HL-60 (cell line): Measurements from ENCODE around the gene SLC35E3.
"Not testable (repeated sequence)": the region's sequence is repeated elsewhere in the genome, so short reads cannot be mapped to it uniquely, and the experiment has no call there.

Source experiments
- DNase-seq, 2 experiments: peaks; one replicate each; pipeline ENCODE4 v3.0.0-alpha.2; 2010 to 2020; ENCODE audit warnings: low read depth in 1 of 2, low spot score in 1 of 2
- H3K27ac ChIP-seq: fragments of 250-450 bp; sonication (Bioruptor Pico); replicated peaks from 2 replicates; pipeline ENCODE4 v1.5.1; 2020; ENCODE audit warnings: mild to moderate bottlenecking, moderate library complexity
- H3K27me3 ChIP-seq: fragments of 250-450 bp; sonication (Bioruptor Pico); 2 replicates; pipeline ENCODE4 v1.5.1; 2021; ENCODE audit warnings: mild to moderate bottlenecking, moderate library complexity; ENCODE audit not compliant: insufficient read depth, poor library complexity, severe bottlenecking
- H3K4me3 ChIP-seq: replicated peaks from 2 replicates; pipeline ENCODE4 v1.5.1; 2011; ENCODE audit warnings: mild to moderate bottlenecking, control low read depth, low read length; ENCODE audit not compliant: insufficient read depth
- GABPA ChIP-seq: IDR thresholded peaks from 2 replicates; pipeline ENCODE4 v1.6.1; 2012; ENCODE audit warnings: low read depth
- POLR2AphosphoS5 ChIP-seq: IDR thresholded peaks from 2 replicates; pipeline ENCODE4 v1.6.1; 2012; ENCODE audit warnings: low read depth
- SPI1 ChIP-seq: IDR thresholded peaks from 2 replicates; pipeline ENCODE4 v1.6.1; 2012; ENCODE audit warnings: low read depth, mild to moderate bottlenecking, borderline replicate concordance
- TF ChIP-seq, protein P1 (sequence below): IDR thresholded peaks from one replicate; pipeline ENCODE4 v1.5.1; 2011; ENCODE audit warnings: low read length, control low read depth, inconsistent platforms; ENCODE audit not compliant: insufficient read depth
- TF ChIP-seq, protein P2 (sequence below): IDR thresholded peaks from 2 replicates; pipeline ENCODE4 v1.6.1; 2012; ENCODE audit warnings: low read depth; ENCODE audit not compliant: insufficient replicate concordance

The SLC35E3 gene

DNA sequence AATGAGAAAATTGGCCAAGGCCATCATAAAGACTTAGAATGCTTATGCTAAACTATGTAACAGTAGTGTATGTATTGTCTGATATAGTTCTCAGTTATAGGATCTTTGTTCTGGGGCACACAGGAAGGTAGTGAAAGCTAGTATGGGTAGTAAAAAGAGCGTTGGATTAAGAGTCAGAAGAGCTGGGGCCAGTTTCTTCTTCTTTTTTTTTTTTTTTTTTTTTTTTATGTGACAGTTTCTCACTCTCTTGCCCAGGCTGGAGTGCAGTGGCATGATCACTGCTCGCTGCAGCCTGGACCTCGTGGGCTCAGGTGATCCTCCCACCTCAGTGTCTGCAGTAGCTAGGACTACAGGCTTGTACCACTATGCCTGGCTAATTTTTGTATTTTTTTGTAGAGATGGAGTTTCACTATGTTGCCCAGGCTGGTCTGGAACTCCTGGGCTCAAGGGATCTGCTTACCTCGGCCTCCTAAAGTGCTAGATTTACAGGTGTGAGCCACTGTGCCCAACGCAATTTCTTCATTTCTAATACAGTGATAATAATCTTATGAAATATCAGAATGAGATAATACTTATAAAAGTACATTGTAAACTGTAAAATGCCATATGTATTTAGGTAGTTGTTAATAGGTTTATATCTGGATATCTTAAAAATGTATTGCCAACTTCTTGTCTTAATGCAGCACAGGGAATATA is 69.4 kb downstream of the SLC35E3 start:
- Histone ChIP-seq H3K27me3 (no peaks in the 10 kb centered on the region), H3K4me3 (no peak overlapping the region), H3K27ac (no peak overlapping the region)
- no peak for DNase-seq
- TF ChIP-seq, protein P1, sequence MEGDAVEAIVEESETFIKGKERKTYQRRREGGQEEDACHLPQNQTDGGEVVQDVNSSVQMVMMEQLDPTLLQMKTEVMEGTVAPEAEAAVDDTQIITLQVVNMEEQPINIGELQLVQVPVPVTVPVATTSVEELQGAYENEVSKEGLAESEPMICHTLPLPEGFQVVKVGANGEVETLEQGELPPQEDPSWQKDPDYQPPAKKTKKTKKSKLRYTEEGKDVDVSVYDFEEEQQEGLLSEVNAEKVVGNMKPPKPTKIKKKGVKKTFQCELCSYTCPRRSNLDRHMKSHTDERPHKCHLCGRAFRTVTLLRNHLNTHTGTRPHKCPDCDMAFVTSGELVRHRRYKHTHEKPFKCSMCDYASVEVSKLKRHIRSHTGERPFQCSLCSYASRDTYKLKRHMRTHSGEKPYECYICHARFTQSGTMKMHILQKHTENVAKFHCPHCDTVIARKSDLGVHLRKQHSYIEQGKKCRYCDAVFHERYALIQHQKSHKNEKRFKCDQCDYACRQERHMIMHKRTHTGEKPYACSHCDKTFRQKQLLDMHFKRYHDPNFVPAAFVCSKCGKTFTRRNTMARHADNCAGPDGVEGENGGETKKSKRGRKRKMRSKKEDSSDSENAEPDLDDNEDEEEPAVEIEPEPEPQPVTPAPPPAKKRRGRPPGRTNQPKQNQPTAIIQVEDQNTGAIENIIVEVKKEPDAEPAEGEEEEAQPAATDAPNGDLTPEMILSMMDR, result no peak
- TF ChIP-seq SPI1 (no peak), GABPA (no peak), POLR2AphosphoS5 (no peak)
- TF ChIP-seq, protein P2, sequence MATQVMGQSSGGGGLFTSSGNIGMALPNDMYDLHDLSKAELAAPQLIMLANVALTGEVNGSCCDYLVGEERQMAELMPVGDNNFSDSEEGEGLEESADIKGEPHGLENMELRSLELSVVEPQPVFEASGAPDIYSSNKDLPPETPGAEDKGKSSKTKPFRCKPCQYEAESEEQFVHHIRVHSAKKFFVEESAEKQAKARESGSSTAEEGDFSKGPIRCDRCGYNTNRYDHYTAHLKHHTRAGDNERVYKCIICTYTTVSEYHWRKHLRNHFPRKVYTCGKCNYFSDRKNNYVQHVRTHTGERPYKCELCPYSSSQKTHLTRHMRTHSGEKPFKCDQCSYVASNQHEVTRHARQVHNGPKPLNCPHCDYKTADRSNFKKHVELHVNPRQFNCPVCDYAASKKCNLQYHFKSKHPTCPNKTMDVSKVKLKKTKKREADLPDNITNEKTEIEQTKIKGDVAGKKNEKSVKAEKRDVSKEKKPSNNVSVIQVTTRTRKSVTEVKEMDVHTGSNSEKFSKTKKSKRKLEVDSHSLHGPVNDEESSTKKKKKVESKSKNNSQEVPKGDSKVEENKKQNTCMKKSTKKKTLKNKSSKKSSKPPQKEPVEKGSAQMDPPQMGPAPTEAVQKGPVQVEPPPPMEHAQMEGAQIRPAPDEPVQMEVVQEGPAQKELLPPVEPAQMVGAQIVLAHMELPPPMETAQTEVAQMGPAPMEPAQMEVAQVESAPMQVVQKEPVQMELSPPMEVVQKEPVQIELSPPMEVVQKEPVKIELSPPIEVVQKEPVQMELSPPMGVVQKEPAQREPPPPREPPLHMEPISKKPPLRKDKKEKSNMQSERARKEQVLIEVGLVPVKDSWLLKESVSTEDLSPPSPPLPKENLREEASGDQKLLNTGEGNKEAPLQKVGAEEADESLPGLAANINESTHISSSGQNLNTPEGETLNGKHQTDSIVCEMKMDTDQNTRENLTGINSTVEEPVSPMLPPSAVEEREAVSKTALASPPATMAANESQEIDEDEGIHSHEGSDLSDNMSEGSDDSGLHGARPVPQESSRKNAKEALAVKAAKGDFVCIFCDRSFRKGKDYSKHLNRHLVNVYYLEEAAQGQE, result no peak

DNA sequence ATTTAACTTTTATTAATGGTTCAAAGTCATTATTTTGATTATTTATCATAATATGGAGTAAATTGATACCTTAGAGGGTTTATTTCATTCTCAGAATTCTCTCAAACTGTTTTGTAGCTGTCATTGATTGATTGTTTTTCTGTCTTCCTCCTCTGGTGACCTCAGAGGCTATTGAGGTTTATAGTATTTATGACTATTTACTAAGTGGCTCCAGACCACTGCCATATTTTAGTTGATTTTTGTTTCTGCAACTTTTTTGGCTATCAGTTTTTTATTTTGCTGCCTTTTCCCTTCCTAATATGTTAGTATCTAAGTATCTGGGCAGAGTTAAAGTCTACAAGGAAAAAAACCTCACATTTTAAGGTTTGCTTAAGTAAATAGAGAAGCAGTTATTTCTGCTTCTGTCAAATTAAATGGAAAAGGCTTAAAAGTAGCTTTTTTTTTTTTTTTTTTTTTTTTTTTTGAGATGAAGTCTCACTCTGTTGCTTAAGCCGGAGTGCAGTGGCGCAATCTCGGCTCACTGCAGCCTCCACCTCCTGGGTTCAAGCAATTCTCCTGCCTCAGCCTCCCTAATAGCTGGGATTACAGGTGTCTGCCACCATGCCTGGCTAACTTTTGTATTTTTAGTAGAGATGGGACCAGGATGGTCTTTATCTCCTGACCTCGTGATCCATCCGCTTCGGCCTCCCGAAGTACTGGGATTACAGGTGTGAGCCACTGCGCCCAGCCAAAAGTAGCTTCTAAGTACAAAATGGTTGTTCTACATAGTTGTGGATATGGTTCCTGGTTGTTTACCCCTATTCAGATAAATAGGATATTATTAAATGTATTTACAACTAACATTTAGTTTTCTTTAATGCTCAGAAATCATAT is 70.2 kb downstream of the SLC35E3 start:
- TF ChIP-seq POLR2AphosphoS5 (no peak), SPI1 (no peak), GABPA (no peak)
- TF ChIP-seq, protein P2, result no peak
- TF ChIP-seq, protein P1, result no peak
- Histone ChIP-seq H3K27me3 (no peaks in the 10 kb centered on the region), H3K4me3 (no peak overlapping the region), H3K27ac (no peak overlapping the region)
- no peak for DNase-seq

DNA sequence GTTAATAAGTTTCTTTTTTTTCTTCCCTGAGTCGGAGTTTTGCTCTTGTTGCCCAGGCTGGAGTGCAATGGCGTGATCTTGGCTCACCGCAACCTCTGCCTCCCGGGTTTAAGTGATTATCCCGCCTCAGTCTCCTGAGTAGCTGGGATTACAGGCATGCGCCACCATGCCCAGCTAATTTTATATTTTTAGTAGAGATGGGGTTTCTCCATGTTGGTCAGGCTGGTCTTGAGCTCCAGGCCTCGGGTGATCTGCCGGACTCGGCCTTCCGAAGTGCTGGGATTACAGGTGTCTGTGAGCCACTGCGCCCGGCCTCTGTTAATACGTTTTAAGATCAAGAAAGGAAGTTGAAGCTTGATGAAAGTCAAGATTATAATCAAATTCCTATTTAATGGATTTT is 73.5 kb downstream of the SLC35E3 start:
- not testable (repeated sequence) for H3K4me3 ChIP-seq, H3K27me3 ChIP-seq, DNase-seq, H3K27ac ChIP-seq

DNA sequence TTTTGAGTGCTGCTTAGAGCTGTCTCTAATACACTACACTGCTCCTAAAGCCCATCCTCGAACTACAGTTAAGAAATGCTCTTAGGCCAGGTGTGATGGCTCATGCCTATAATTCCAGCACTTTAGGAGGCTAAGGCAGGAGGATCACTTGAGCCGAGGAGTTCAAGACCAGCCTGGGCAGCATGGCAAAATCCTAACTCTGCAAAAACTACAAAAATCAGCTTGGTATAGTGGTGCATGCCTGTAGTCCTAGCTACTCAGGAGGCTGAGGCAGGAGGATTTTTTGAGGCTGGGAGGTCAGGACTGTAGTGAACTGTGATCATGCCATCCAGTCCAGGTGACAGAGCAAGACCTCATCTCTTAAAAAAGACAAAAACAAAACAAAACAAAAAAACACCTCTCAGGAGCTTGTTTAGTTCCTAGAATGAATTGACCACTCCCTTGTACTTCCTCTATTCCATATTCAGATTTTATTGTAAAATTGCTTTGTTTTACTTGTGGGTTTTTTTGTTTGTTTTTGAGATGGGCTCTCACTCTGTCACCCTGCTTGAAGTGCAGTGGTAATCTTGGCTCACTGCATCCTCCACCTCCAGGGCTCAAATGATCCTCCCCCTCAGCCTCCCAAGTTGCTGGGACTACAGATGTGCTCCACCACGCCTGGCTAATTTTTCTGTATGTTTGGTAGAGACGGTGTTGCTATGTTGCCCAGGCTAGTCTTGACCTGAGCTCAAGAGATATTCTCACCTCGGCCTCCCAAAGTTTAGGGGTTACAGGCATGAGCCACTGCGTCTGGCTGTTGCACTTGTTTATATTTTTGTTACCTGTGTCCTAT is 75.6 kb downstream of the SLC35E3 start:
- TF ChIP-seq, protein P2, result no peak
- TF ChIP-seq, protein P1, result no peak
- TF ChIP-seq SPI1 (no peak), GABPA (no peak), POLR2AphosphoS5 (no peak)
- no peak overlapping the region for H3K4me3 ChIP-seq

More for the DNA sequence above, 75.6 kb downstream of the SLC35E3 start:
- Histone ChIP-seq H3K27me3 (no peaks in the 10 kb centered on the region), H3K27ac (no peak overlapping the region)
- DNase-seq, result no peak
